GM12891 (cell line): ENCODE data around the gene ACLY.

Source experiments
- POLR2A ChIP-seq: IDR thresholded peaks from 2 replicates; pipeline ENCODE4 v1.6.1; 2011; ENCODE audit warnings: low read depth, low read length, control low read depth
- SPI1 ChIP-seq: IDR thresholded peaks from 2 replicates; pipeline ENCODE4 v1.6.1; 2011; ENCODE audit warnings: low read depth, low read length, control low read depth

DNA sequence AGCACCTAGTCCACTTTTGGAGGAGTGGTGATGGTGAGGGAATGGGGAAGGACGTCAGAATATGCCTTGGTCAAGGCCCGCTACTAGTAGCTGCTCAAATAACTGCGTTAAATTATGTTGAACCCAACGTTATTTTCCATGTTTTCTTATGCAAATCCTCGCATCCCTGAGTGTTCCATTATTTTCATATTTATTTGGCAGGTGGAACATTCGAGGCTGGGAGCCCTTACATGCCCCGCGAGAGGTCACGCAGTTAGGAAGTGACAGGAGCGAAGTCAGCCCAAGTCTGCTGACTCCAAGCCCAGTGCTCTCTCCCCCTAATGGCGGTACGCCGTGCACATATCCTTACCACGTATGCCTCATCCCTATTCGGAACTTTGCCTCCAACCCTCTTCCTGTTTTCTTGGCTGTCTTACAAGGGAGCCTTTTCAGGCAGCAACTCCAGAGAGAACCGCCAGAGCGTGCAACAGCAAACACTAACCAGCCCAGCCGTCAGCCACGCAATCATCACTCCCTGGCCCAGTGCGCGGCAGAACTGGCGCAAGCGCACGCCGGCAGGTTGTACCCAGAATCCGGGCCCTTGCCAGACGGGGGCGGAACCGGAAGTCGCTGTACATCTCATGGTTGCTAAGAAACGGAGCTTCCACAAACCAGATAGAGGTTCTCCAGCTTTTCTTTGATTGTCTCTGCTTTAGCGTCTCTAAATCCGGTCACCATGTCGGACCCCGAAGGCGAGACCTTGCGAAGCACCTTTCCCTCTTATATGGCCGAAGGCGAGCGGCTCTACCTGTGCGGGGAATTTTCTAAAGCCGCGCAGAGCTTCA is 11.5 kb upstream of the ACLY start, which contains the start of gene ODAD4:
- peak; percentile 90 for TF ChIP-seq POLR2A
- TF ChIP-seq SPI1 = no peak; the same call in 1 of the 2 replicates
